Heart right ventricle (tissue), 16 donors: ENCODE data around the gene ATRN. TPM values are rescaled to one million over a fixed set of nuclear protein-coding genes. Genes with fewer than 3 reads are reported as not detected.
"Not testable (repeated sequence)": the region's sequence is repeated elsewhere in the genome, so short reads cannot be mapped to it uniquely, and the experiment has no call there.

Experiments used
- ATAC-seq, 8 donors: fragments of 200-7000 bp; cut with Tn5 transposase; one replicate each; pipeline ENCODE4 v1.9.1; 2020; ENCODE audit warnings: mild to moderate bottlenecking in 8 of 8, moderate library complexity in 8 of 8, moderate number of reproducible peaks in 1 of 8
- DNase-seq, 2 donors: peaks; one replicate each; pipeline ENCODE4 v3.0.0-alpha.2; 2020
- H3K27ac ChIP-seq, 10 donors: fragments of 200-600 bp; sonication (generic) in 2 of 10; one replicate each; pipeline versions ENCODE4 v1.5.0 to v1.8.0; 2020 to 2022; ENCODE audit warnings: mild to moderate bottlenecking in 3 of 10
- H3K27me3 ChIP-seq, 7 donors: fragments of 200-600 bp; one replicate each; pipeline ENCODE4 v1.8.0; 2021 to 2022; ENCODE audit warnings: mild to moderate bottlenecking in 2 of 7
- H3K36me3 ChIP-seq, 9 donors: fragments of 200-600 bp; sonication (generic) in 1 of 9; one replicate each; pipeline versions ENCODE4 v1.5.0 to v1.8.0; 2020 to 2022; ENCODE audit warnings: mild to moderate bottlenecking in 2 of 9
- H3K4me1 ChIP-seq, 9 donors: fragments of 200-600 bp; sonication (generic) in 1 of 9; one replicate each; pipeline versions ENCODE4 v1.5.0 to v1.8.0; 2020 to 2022; ENCODE audit warnings: mild to moderate bottlenecking in 4 of 9
- H3K4me3 ChIP-seq, 10 donors: fragments of 200-600 bp; sonication (generic) in 2 of 10; one replicate each; pipeline versions ENCODE4 v1.5.0 to v1.8.0; 2020 to 2022; ENCODE audit warnings: mild to moderate bottlenecking in 7 of 10, moderate library complexity in 2 of 10
- H3K9me3 ChIP-seq, 11 donors: fragments of 200-600 bp in 10 of 11; sonication (generic) in 2 of 11; one replicate each; pipeline versions ENCODE4 v1.5.0 to v1.8.0; 2013 to 2022; ENCODE audit warnings: mild to moderate bottlenecking in 2 of 11, control low read depth in 1 of 11, moderate library complexity in 1 of 11
- CTCF ChIP-seq, 9 donors: fragments of 200-600 bp; sonication (generic) in 2 of 9; IDR thresholded peaks; one replicate each; pipeline versions ENCODE4 v1.5.0 to v1.8.0; 2021 to 2022; ENCODE audit warnings: antibody characterized with exemption in 9 of 9, mild to moderate bottlenecking in 5 of 9, moderate library complexity in 1 of 9
- WGBS, 2 donors: extraction: QIAGEN DNeasy Blood & Tissue Kit; methylation state at CpG; one replicate each; pipeline ENCODE4 v1.1.7; 2013; ENCODE audit warnings: inconsistent platforms in 1 of 2; 5-methylcytosine and 5-hydroxymethylcytosine counted together
- intact Hi-C, 10 donors: fragments of 100-400 bp; cut with DNase I; formaldehyde crosslinking; loops; one replicate each; pipeline versions ENCODE4 v1.11.1 to v1.14.2; 2022
- polyA plus RNA-seq, 2 donors: library from polyadenylated mRNA; stranded (reverse); fragments of 200-250 nt; gene quantifications; one replicate each; pipeline ENCODE4 v1.2.3, GENCODE V29; 2013
- total RNA-seq, 10 donors: library from RNA; stranded (reverse); fragmentation: NEBNext Ultra II Directional in 3 of 10; extraction: Animal tissue kit (Norgen Biotek cat#: 25700) in 3 of 10; gene quantifications; one replicate each; pipeline versions ENCODE4 v1.2.1 to v1.2.4, GENCODE V29; 2021 to 2023
- donor health status: Arrhythmogenic right ventricular cardiomyopathy.
- donor health status: ischemic (EF 13 %, LVEDD 7.1; RV severe dilation, severe dysfunction).
- donor health status: healthy with polysubstance abuse.
- donor health status: DM: no; HTN: yes; CAD: no.
- donor health status: DM: no; HTN: no; CAD: no.
- donor health status: ischemic (EF 25% LVEDD 6.9; RV normal size, moderate dysfunction).
- donor health status: ischemic (EF 25% LVEDD 5.7; RV mildly dilated, moderate dysfunction).
- donor health status: healthy.
- donor health status: DM: yes; HTN: yes; CAD: no.
- donor health status: Ischemic cardiomyopathy.
- donor health status: ischemic (EF 35%, LVEDD 5.7; RV mildly dilated, moderate dysfunction).
- donor health status: nonischemic (EF 11% LVEDD 7.7; RV severe dilation, severe dysfunction).
- donor health status: DM: yes; HTN: yes; CAD: no.
- donor health status: PGD.
- donor health status: ischemic (EF 29% LVEDD 5.4; RV normal size, mild dysfunction).
- donor health status: nonischemic (EF 23%, LVEDD 6.1; RV moderate dilation, normal function).

Gene ATRN
- total and polyA plus RNA-seq, 12 donors, result 4.6 to 44.0 (median 37.8) TPM

- Histone ChIP-seq H3K27ac (no peak overlapping the region), H3K9me3 (no peaks in the 10 kb centered on the region), H3K27me3 (no peaks in the 10 kb centered on the region), H3K36me3 (peaks cover 0 to 92% (median 40%) of the 10 kb centered on the region in 9 donors), H3K4me3 (no peak overlapping the region), H3K4me1 (no peaks in the 10 kb centered on the region)
- intact Hi-C loops, result no loop called here
- TF ChIP-seq CTCF (IDR thresholded peaks at IDR 0.05), result no peak
- WGBS, 2 donors, result 74 to 88% methylated on average over 2 of the region's 2 CpGs
- ATAC-seq (no peak), DNase-seq (no peak)
These were observed 132.3 kb downstream of the ATRN start for GRCh38 chr20:3603108-3603507.

- peaks cover 0 to 78% (median 33%) of the 10 kb centered on the region in 9 donors for H3K36me3 ChIP-seq
- H3K4me3 ChIP-seq, H3K27ac ChIP-seq, H3K27me3 ChIP-seq, H3K4me1 ChIP-seq, intact Hi-C loops, ATAC-seq, DNase-seq, H3K9me3 ChIP-seq: not testable (repeated sequence)
- 96 to 98% methylated on average over 4 of the region's 4 CpGs for WGBS, 2 donors
These were observed 134.6 kb downstream of the ATRN start for GRCh38 chr20:3605386-3605886.

GRCh38 chr20:3606021-3606420 is 135.2 kb downstream of the ATRN start:
- intact Hi-C loops, result no loop called here
- H3K9me3 ChIP-seq, result no peaks in the 10 kb centered on the region
- no peaks in the 10 kb centered on the region for H3K27me3 ChIP-seq
- ATAC-seq, result no peak
- no peak for DNase-seq
- H3K36me3 ChIP-seq, result peaks cover 0 to 72% (median 30%) of the 10 kb centered on the region in 9 donors
- H3K4me3 ChIP-seq, result no peak overlapping the region
- WGBS, 2 donors, result 75 to 79% methylated on average over 3 of the region's 3 CpGs
- H3K4me1 ChIP-seq, result no peaks in the 10 kb centered on the region
- H3K27ac ChIP-seq, result no peak overlapping the region
- TF ChIP-seq CTCF (IDR thresholded peaks at IDR 0.05), result no peak

- WGBS, 2 donors, result 44 to 63% methylated on average over 1 of the region's 1 CpG
- no peak overlapping the region for H3K27ac ChIP-seq
- no peaks in the 10 kb centered on the region for H3K9me3 ChIP-seq
- ATAC-seq, result no peak
- peaks cover 0 to 3% (median 0%) of the 10 kb centered on the region in 9 donors for H3K4me1 ChIP-seq
- no peak for DNase-seq
- TF ChIP-seq CTCF (IDR thresholded peaks at IDR 0.05), result no peak
- H3K27me3 ChIP-seq, result no peaks in the 10 kb centered on the region
- intact Hi-C loops, result no loop called here
- H3K36me3 ChIP-seq, result peaks cover 0 to 39% (median 4%) of the 10 kb centered on the region in 9 donors
- H3K4me3 ChIP-seq, result no peak overlapping the region
These were observed 141.1 kb downstream of the ATRN start for GRCh38 chr20:3611901-3612300.

- Histone ChIP-seq H3K4me3 (no peak overlapping the region), H3K27me3 (no peaks in the 10 kb centered on the region), H3K27ac (no peak overlapping the region), H3K36me3 (peaks cover 0 to 40% (median 3%) of the 10 kb centered on the region in 9 donors), H3K9me3 (no peaks in the 10 kb centered on the region), H3K4me1 (peaks cover 0 to 3% (median 0%) of the 10 kb centered on the region in 9 donors)
- 89 to 93% methylated on average over 10 of the region's 10 CpGs for WGBS, 2 donors
- intact Hi-C loops, result no loop called here
- DNase-seq (no peak), ATAC-seq (no peak)
- peak in 1 of 9 donors; percentile 7 for TF ChIP-seq CTCF (IDR thresholded peaks at IDR 0.05)
These were observed 142.2 kb downstream of the ATRN start for GRCh38 chr20:3612795-3613572.
